SK-N-SH (cell line): ENCODE measurements around the gene PEG3. TPM values are rescaled to one million over a fixed set of nuclear protein-coding genes. Genes with fewer than 3 reads are reported as not detected.

Source experiments
- CTCF ChIA-PET: fragments of 300-600, 350-600 bp; formaldehyde crosslinking; extraction: SDS; loops from one replicate; lab custom pipeline; 2021; lab: Yijun Ruan, JAX
- POLR2A ChIA-PET: fragments of 350-600 bp; sonication (Branson Sonifier 250); formaldehyde crosslinking; extraction: SDS; loops from one replicate; lab custom pipeline; 2020; ENCODE audit warnings: antibody characterized with exemption, inconsistent platforms; lab: Yijun Ruan, JAX
- DNase-seq: peaks from one replicate; pipeline ENCODE4 v3.0.0; 2012
- H2AFZ ChIP-seq: fragments of 200-600 bp; sonication (generic); 2 replicates; pipeline ENCODE4 v1.8.1; 2016; ENCODE audit warnings: antibody characterized with exemption, mild to moderate bottlenecking, low read depth
- H3F3A ChIP-seq: fragments of 200-600 bp; sonication (generic); replicated peaks from 2 replicates; pipeline ENCODE3; 2016; ENCODE audit warnings: antibody characterized with exemption, mild to moderate bottlenecking; ENCODE audit not compliant: insufficient read depth
- H3K27ac ChIP-seq, 2 experiments: fragments of 200-500 bp in 1 of 2; fragments of 200-600 bp in 1 of 2; sonication (Bioruptor generic) in 1 of 2; sonication (generic), shearing (Covaris generic) in 1 of 2; 2 replicates each; pipeline versions ENCODE4 v1.5.1 to v1.6.1; 2014 to 2016; ENCODE audit warnings: low read depth in 2 of 2, inconsistent platforms in 1 of 2, low read length in 1 of 2, mild to moderate bottlenecking in 1 of 2, mixed read lengths in 1 of 2
- H3K27me3 ChIP-seq: fragments of 200-600 bp; sonication (generic), shearing (Covaris generic); 2 replicates; pipeline ENCODE4 v1.6.1; 2016; ENCODE audit warnings: mixed run types; ENCODE audit not compliant: insufficient read depth
- H3K36me3 ChIP-seq, 2 experiments: fragments of 200-500 bp in 1 of 2; fragments of 200-600 bp in 1 of 2; sonication (Bioruptor generic) in 1 of 2; sonication (generic) in 1 of 2; replicated peaks in 1 of 2; 2 replicates each; pipeline versions ENCODE3 to v1.5.1; 2014 to 2016; ENCODE audit warnings: low read length in 1 of 2, mild to moderate bottlenecking in 1 of 2; ENCODE audit not compliant: insufficient read depth in 2 of 2, control insufficient read depth in 1 of 2
- H3K4me1 ChIP-seq, 2 experiments: fragments of 200-500 bp in 1 of 2; fragments of 200-600 bp in 1 of 2; sonication (Bioruptor generic) in 1 of 2; sonication (generic), shearing (Covaris generic) in 1 of 2; 2 replicates each; pipeline versions ENCODE4 v1.5.1 to v1.6.1; 2014 to 2016; ENCODE audit warnings: low read depth in 1 of 2, low read length in 1 of 2, mixed run types in 1 of 2; ENCODE audit not compliant: insufficient read depth in 2 of 2, control insufficient read depth in 1 of 2
- H3K4me2 ChIP-seq: fragments of 200-600 bp; sonication (generic), shearing (Covaris generic); 2 replicates; pipeline ENCODE4 v1.6.1; 2017; ENCODE audit warnings: mixed run types
- H3K4me3 ChIP-seq, 2 experiments: fragments of 200-500 bp in 1 of 2; fragments of 200-600 bp in 1 of 2; sonication (Bioruptor generic) in 1 of 2; sonication (generic), shearing (Covaris generic) in 1 of 2; 2 replicates each; pipeline versions ENCODE4 v1.5.1 to v1.8.1; 2014 to 2016; ENCODE audit warnings: low read depth in 2 of 2, inconsistent platforms in 1 of 2, low read length in 1 of 2, mild to moderate bottlenecking in 1 of 2, mixed read lengths in 1 of 2, moderate library complexity in 1 of 2
- H3K79me2 ChIP-seq: fragments of 200-600 bp; sonication (generic); 2 replicates; pipeline ENCODE4 v1.8.1; 2017; ENCODE audit warnings: mild to moderate bottlenecking; ENCODE audit not compliant: insufficient read depth
- H3K9ac ChIP-seq: fragments of 200-600 bp; sonication (generic); 2 replicates; pipeline ENCODE4 v1.6.1; 2017; ENCODE audit warnings: mixed run types
- H3K9me2 ChIP-seq: fragments of 200-600 bp; sonication (generic); 2 replicates; pipeline ENCODE4 v1.6.1; 2017; ENCODE audit warnings: mixed run types
- H3K9me3 ChIP-seq: fragments of 200-600 bp; sonication (generic); 2 replicates; pipeline ENCODE4 v1.6.1; 2017; ENCODE audit warnings: mixed run types, mild to moderate bottlenecking, moderate library complexity
- H4K20me1 ChIP-seq: fragments of 200-600 bp; sonication (generic); 2 replicates; pipeline ENCODE4 v1.6.1; 2017; ENCODE audit warnings: mild to moderate bottlenecking, mixed run types; ENCODE audit not compliant: insufficient read depth
- CHD2 ChIP-seq: fragments of 150-350 bp; IDR thresholded peaks from 2 replicates; pipeline ENCODE4 v1.6.1; 2018; ENCODE audit warnings: low read length; ENCODE audit not compliant: partially characterized antibody
- CTCF ChIP-seq: fragments of 200-600 bp; sonication (generic); IDR thresholded peaks from 2 replicates; pipeline ENCODE4 v1.6.1; 2017; ENCODE audit warnings: antibody characterized with exemption, mild to moderate bottlenecking, moderate library complexity
- ELF1 ChIP-seq: IDR thresholded peaks from 2 replicates; pipeline ENCODE4 v1.4.0; 2012
- EP300 ChIP-seq, 2 experiments: IDR thresholded peaks; 2 replicates each; pipeline versions ENCODE4 v1.4.0 to v1.6.1; 2012; ENCODE audit warnings: borderline replicate concordance in 1 of 2, low read depth in 1 of 2, low read length in 1 of 2
- EZH2phosphoT487 ChIP-seq: fragments of 200-600 bp; sonication (generic); IDR thresholded peaks from 2 replicates; pipeline ENCODE4 v1.6.1; 2017; ENCODE audit warnings: low read depth, mixed run types, mild to moderate bottlenecking, antibody characterized with exemption, moderate library complexity, borderline replicate concordance
- FOSL2 ChIP-seq: IDR thresholded peaks from 2 replicates; pipeline ENCODE4 v1.4.0; 2012; ENCODE audit warnings: low read depth, mild to moderate bottlenecking, moderate library complexity, borderline replicate concordance
- FOXJ3 ChIP-seq: sonication (generic); formaldehyde crosslinking; IDR thresholded peaks from 2 replicates; pipeline ENCODE4 v1.5.1; 2020; ENCODE audit warnings: mild to moderate bottlenecking, missing genetic modification reagents
- FOXM1 ChIP-seq: IDR thresholded peaks from 2 replicates; pipeline ENCODE4 v1.4.0; 2012; ENCODE audit warnings: low read depth, mild to moderate bottlenecking
- GATA2 ChIP-seq: sonication (generic); formaldehyde crosslinking; IDR thresholded peaks from 2 replicates; pipeline ENCODE4 v1.5.0; 2020; ENCODE audit warnings: mild to moderate bottlenecking, missing genetic modification reagents
- MAX ChIP-seq: IDR thresholded peaks from 2 replicates; pipeline ENCODE4 v1.4.0; 2012; ENCODE audit warnings: low read depth
- MXI1 ChIP-seq: IDR thresholded peaks from 2 replicates; pipeline ENCODE4 v1.6.1; 2012; ENCODE audit warnings: mild to moderate bottlenecking, low read depth, low read length, improper control_type of control experiment
- NRF1 ChIP-seq: IDR thresholded peaks from 2 replicates; pipeline ENCODE4 v1.6.1; 2012; ENCODE audit warnings: low read depth, mild to moderate bottlenecking, low read length
- PBX3 ChIP-seq: IDR thresholded peaks from 2 replicates; pipeline ENCODE4; 2012
- POLR2AphosphoS5 ChIP-seq: IDR thresholded peaks from 2 replicates; pipeline ENCODE4 v1.6.1; 2012; ENCODE audit warnings: low read depth, low read length
- RAD21 ChIP-seq: IDR thresholded peaks from 2 replicates; pipeline ENCODE4 v1.6.1; 2012; ENCODE audit warnings: mild to moderate bottlenecking, low read length
- RCOR1 ChIP-seq: fragments of 150-350 bp; IDR thresholded peaks from 2 replicates; pipeline ENCODE4 v1.6.1; 2017; ENCODE audit warnings: antibody characterized with exemption, low read length
- RXRA ChIP-seq: IDR thresholded peaks from 2 replicates; pipeline ENCODE4 v1.4.0; 2012; ENCODE audit warnings: low read depth, mild to moderate bottlenecking, borderline replicate concordance
- TCF12 ChIP-seq: IDR thresholded peaks from 2 replicates; pipeline ENCODE4 v1.4.0; 2012
- USF1 ChIP-seq: IDR thresholded peaks from 2 replicates; pipeline ENCODE4 v1.4.0; 2012; ENCODE audit warnings: low read depth, borderline replicate concordance
- USF2 ChIP-seq: fragments of 150-350 bp; IDR thresholded peaks from 2 replicates; pipeline ENCODE4 v1.6.1; 2017; ENCODE audit warnings: antibody characterized with exemption, low read length, low read depth, borderline replicate concordance
- WGBS: methylation state at CpG from one replicate; pipeline ENCODE4 v1.1.6; 2017; ENCODE audit warnings: low lambda C conversion rate; 5-methylcytosine and 5-hydroxymethylcytosine counted together
- polyA plus RNA-seq, 3 experiments: library from polyadenylated mRNA; depleted of rRNA; stranded (reverse); fragments of >200 nt; gene quantifications; 2 replicates each; pipeline ENCODE4 v1.2.3, GENCODE V29; 2012

The PEG3 gene
- polyA plus RNA-seq, 1 of the 3 experiments (the other 2 are of a cell fraction), result 0.12 TPM

GRCh38 chr19:56868446-56868845 lies 27.9 kb upstream of the PEG3 start:
- no peaks in the 10 kb centered on the region for H3F3A ChIP-seq
- H3K9me2 ChIP-seq, result no peaks in the 10 kb centered on the region
- no peaks in the 10 kb centered on the region for H3K27me3 ChIP-seq
- TF ChIP-seq POLR2AphosphoS5, result no peak
- TF ChIP-seq RCOR1, result no peak
- TF ChIP-seq RXRA, result no peak
- TF ChIP-seq NRF1, result no peak
- no peak for TF ChIP-seq EP300 (IDR thresholded peaks at IDR 0.05; ENCODE audit: borderline replicate concordance in 1 of 2, low read depth in 1 of 2, low read length in 1 of 2)
- no peak for TF ChIP-seq MXI1
- no peak for TF ChIP-seq FOSL2
- TF ChIP-seq CHD2, result no peak
- no peak for TF ChIP-seq GATA2 (CRISPR knock-in tag)
- no peak for TF ChIP-seq FOXM1
- no peak for TF ChIP-seq ELF1
- TF ChIP-seq TCF12, result no peak
- TF ChIP-seq RAD21, result no peak
- no peak for TF ChIP-seq USF1
- no peak for TF ChIP-seq CTCF
- no peak for TF ChIP-seq FOXJ3 (CRISPR knock-in tag)
- TF ChIP-seq MAX, result no peak
- TF ChIP-seq EZH2phosphoT487, result no peak
- no peak for TF ChIP-seq PBX3
- no peak for TF ChIP-seq USF2
- no peaks in the 10 kb centered on the region for H3K36me3 ChIP-seq
- H3K79me2 ChIP-seq, result no peaks in the 10 kb centered on the region
- no peak overlapping the region for H3K27ac ChIP-seq
- POLR2A ChIA-PET, result no interaction called here
- WGBS, result 31% methylated on average over 1 of the region's 1 CpG
- no peaks in the 10 kb centered on the region for H3K4me1 ChIP-seq
- no peak overlapping the region for H3K4me2 ChIP-seq
- no peaks in the 10 kb centered on the region for H4K20me1 ChIP-seq
- no peak overlapping the region for H3K4me3 ChIP-seq
- H3K9ac ChIP-seq, result no peak overlapping the region
- no peak overlapping the region for H2AFZ ChIP-seq
- CTCF ChIA-PET, result no interaction called here
- DNase-seq, result no peak
- no peaks in the 10 kb centered on the region for H3K9me3 ChIP-seq
